Stimulated activated CD8-positive, alpha-beta memory T cell treated with anti-CD3 and anti-CD28 coated beads, Interleukin-12 subunit alpha, Interleukin-12 subunit beta, amount 100 ng/mL, for 1 hour (primary cell): ENCODE results near the gene PRM3.

Experiments used
- DNase-seq: peaks from one replicate; pipeline ENCODE4 v3.0.0-alpha.2; 2020; ENCODE audit warnings: low read depth

Gene PRM3

DNA sequence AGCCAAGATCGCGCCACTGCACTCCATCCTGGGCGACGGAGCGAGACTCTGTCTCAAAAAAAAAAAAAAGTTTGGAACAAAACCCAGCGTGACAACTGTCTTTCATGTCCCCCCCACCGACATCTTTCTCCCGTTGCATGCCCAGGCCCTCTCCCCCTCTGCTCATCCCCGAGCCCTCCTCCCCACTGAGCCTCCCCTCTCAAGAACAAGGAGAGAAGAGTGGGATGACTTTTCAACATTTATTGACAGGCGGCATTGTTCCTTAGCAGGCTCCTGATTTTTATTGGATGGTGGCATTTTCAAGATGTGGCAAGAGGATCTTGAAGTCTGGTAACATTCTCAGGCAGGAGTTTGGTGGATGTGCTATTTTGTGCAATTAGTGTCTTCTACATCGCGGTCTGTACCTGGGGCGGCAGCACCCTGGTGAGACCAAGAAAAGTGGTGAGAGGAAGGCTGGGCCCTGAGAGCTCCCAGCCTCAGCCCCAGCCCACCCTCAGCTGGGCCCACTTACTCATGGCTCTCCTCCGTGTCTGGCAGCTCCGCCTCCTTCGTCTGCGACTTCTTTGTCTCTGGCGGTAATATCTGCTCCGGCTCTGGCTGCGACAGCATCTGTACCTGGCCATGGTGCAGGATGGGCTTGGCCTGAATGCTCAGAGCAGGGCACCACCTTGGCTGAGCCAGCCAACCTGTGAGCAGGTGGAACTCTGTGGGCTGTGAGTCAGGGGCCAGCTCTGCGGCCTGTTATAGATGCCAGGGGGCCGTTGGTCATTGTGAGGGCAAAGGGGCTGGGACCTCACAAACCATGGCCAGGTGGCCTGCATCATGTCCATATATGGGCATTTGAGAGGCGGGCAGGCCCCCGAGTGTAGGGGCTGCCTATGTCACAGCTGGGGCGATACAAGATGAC is 7.4 kb upstream of the PRM3 start, which contains the start of gene PRM1:
Gene PRM1, minus strand, starts transcription at position 715 of the 907 bp plus-strand sequence. Its CDS starts 92 bp downstream, at position 623.
- no peak for DNase-seq

DNA sequence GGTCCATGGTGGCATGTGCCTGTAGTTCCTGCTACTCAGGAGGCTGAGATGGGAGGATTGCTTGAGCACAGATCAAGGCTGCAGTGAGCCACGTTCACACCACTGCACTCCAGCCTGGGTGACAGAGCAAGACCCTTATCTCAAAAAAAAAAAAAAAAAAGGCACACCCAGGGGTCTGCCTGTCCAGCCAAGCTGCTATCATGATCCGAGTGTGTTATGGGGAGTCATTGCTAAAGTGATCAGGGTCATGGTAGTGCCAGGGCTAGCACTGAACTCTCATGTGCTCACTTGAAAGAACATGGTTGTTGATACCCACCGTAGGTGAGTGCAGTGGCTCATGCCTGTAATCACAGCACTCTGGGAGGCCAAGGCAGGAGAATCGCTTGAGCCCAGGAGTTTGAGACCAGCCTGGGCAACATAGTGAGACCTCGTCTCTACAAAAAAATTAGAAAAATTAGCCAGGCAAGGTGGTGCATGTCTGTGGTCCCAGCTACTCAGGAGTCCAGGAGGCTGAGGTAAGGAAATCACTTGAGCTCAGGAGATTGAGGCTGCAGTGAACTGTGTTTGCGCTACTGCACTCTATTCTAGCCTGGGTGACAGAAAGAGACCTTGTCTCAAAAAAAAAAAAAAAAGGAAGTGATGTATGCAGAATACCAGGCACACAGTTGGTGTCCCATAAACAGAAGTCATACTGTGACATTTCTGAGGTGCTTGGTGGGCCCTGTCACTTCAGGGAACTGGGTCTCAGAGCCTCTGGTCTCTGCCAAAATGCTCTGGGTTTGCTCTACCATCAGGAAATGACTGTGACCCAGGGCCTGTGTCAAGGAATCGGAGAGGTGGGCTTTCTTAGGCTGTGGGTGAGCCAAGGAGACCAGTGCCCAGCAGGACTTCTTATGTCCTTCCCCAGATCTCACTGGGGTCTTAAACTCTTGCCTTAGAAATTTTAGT is 5.5 kb upstream of the PRM3 start:
- no peak for DNase-seq

DNA sequence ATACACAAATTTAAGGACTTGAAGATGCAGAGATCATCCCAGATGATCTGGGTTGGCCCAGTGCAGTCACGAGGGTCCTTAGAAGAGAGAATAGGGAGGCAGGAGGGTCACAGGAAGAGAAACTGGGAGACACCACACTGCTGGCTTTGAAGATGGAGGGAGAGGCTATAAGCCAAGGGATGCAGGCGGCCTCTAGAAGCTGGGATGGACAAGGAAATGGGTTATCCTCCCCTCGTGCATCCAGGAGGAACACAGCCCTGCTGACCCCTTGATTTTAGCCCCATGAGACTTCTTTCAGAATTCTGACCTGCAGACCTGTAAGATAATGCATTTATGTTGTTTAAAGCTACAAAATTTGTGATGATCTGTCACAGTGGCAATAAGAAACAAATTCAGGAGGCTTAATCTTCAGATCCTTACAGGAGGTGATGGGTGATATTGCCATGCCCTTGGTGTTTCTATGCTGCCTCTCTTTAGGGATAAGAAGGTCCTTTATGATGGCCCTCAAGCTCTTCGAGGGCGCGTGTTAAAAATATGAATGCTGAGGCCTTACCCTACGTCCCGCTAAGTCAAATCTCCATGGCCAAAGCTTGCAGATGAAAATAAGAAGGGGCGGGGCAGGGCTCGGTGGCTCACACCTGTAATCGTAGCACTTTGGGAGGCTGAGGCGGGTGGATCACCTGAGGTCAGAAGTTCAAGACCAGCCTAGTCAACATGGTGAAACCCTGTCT is 4.3 kb upstream of the PRM3 start:
- DNase-seq: no peak

DNA sequence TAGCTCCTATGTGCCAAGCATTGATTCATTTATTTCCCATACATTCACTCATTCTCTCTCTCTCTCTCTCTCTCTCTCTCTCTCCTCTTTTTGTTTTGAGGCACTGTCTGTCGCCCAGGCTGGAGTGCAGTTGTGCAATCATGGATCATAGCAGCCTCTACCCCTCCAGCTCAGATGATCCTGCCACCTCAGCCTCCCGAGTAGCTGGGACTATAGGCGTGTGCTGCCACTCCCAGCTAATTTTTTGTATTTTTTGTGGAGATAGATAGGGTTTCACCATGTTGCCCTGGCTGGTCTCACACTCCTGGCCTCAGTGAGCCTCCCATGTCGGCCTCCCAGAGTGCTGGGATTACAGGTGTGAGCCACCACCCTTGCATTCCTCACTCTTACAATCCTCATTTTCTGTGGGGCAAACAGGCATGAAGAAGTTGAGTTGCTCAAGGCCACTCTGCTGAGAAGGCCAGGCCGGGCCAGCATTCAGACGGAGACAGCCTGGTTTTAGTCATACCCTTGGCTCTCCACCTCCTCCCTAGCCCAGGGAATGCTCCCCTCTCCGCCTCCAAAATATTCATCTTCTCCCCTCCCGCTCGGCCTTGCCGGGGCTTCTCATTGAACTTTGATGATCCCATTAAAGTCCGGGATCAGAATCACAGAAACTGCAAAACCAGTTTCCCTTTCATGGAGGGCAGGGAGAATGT is 3.6 kb upstream of the PRM3 start:
- DNase-seq: no peak

DNA sequence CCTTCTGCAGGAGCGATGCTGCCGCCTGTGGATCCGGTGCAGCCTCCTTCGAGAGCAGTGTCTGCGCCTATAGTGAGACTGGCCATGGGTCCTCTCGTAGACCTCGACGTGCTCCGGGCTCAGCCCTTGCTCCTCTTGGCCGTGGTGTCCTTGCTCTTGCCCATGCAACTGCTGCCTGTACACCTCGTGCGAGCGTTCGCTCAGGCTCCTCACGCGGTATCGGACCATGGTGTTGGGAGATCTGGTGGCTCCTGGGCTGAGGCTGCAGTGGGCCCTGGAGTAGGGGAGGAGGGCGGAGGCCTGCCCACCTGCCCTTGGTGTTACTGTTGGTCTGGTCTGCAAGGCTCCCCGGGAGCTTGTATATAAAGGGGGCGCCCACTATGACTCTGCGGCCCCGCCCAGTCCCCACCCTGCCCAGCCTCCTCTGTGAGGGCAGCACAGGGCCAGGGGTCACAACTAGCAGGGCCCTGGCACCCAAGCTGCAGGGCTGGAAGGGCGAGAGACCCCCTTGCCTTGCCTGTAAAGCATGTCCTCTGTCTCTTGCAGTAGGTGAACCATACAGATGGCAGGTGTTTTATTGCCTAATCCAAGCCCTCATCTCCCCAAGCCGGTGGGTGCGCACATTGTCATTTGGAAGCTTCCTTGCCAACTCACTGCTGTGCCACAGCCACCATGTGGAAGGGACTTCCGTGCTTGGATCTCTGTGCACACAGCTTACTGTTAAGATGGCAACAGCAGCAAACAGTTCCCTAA is 2.9 kb upstream of the PRM3 start, which contains the start of gene PRM2:
Gene PRM2, minus strand, starts transcription at position 338 of the 753 bp plus-strand sequence. Its CDS starts 110 bp downstream, at position 228.
- DNase-seq: no peak

DNA sequence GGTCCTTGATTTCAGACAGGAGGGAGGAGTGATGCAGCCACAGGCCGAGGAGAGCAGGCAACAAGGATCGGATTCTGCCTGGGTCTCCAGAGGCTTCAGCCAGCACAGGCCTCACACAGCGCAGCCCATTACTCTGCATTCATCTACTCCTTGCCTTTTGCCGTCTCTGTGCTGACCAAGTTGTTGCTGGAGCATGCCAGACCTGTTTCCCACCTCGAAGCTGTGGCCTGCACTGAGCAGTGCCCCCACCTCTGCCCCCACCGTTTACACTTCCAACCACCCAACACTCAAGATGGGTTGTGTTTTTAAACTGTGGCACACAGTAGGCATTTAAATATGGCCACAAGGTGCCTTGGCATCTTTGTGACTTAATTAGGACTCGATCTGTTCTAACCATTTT is 1.5 kb upstream of the PRM3 start:
- no peak for DNase-seq

DNA sequence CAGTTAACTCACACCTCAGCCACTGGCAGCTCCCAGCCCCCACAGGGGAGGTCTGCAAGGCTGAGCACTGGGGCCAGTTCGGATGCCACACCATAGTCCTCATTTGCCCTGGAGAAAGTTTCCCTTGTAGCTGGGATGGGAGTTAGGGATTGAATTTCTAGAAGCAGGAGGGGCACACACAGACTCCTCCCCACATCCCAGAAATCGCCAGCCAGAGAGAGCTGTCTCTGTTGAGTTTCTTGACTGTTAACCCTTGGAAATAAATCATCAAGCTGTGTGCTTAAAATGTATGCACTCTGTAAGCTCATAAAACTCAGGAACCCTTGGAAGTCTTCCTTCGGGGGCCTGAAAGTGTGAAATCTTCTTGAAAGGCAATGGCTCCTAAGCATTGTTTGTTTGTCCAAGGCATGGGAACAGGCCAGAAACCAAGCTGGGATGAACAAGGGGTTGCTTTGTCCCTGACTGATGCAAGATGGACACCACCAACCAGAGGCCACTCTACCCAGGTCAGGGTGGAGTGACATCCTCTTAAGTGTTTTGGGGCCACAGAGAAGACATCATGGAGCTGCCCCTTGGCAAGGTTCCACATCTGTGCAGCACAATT is 394 bp upstream of the PRM3 start:
- DNase-seq: no peak

DNA sequence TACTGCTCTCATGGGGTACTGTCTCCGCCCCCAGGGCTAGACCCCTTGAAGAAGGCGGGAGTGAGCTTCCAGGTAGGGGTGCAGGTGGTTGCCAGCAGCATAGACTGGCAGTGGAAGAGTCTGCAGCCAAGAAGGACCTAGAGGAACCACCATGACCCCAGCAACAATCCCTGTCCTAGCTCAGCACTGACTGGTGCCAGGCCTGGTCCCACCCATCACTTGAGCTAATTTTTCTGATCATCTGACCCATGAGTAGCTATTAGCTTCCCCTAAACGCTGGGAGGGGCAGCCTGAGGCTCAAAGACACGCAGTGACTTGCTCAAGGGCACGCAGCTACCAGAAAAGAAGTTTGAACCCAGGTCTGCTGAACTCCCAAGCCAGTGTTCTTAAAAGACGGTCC is 945 bp downstream of the PRM3 start:
- no peak for DNase-seq

DNA sequence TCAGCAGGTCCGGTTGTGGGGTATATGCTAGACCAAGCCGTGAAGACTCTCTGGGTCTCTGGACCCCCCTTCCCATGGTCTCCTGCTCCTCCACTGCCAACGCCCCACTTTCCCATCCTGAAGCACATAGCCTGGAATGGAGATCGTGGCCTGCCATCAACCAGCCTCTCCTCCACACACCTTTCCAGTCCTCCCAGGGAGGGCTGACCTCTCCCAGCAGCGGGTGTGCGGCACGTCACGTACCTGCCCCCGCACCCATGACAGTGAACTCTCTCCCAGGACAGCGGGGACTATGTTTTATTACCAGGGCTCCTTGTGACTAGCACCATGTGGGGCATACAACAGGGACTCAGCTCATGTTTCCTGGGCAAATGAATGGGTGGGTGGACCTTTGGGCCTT is 1.8 kb downstream of the PRM3 start:
- no peak for DNase-seq

DNA sequence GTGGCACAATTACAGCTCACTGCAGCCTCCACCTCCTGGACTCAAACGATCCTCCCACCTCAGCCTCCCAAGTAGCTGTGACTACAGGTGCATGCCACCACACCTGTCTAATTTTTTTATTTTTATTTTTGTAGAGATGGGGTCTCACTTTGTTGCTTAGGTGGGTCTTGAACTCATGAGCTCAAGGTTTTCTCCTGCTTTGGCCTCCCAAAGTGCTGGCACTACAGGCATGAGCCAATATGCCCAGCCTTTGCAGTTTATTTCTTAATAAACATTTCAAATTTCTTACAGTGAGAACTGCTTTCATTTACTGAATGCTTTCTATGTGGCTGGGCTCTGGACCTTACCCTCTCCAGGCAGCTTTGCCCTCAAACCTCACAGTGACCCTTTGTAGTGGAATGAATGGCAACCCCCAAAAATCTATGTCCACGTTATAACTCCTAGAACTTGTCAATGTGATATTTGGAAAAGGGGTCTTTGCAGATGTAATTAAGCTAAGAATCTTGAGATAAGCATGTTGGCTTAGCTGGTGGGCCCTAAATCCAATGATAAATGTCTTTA is 2.7 kb downstream of the PRM3 start:
- DNase-seq: no peak

DNA sequence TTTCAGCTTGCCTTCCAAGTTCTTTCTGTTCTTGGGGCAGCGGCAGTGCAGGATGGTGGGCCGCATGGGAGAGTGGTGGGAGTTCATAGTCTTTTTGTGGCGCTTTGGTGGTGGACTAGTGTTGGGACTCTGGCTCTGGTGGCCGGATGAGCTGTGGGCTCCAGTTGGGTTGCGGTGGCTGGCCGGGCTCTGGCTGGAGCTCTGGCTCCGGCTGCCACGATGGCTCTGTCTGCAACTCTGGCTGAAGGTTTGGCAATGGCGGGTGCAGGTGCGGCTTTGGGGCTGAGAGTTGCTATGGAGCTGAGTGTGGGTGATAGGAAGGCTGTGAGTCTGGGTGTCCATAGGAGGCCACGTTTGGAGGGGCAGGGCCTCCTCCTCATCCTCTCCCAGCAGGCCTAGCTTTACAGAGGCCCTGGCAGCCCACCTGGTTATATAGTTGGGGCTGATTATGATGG is 4.5 kb downstream of the PRM3 start, which contains the start of gene TNP2:
Gene TNP2, minus strand, starts transcription at position 405 of the 455 bp plus-strand sequence. Its CDS starts 63 bp downstream, at position 342.
- no peak for DNase-seq

DNA sequence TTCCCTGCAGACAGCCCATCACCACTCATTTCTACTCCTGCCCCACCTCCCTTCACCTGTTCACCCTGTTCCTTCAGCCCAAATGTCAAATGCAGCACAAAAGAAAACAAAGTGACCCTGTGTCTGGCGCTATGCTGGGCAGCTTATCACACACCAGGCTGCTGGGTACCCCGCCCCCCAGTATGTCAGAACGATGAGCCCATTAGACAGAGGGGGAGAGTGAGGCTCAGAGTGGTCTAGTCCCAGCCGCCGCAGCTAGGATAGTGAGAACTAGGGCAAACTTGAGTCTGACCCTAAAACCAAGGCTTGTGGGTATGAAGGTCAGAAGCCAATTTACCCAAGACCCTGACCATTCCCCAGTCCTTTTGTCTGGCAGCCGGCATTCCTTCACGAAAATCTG is 8.3 kb downstream of the PRM3 start:
- no peak for DNase-seq

DNA sequence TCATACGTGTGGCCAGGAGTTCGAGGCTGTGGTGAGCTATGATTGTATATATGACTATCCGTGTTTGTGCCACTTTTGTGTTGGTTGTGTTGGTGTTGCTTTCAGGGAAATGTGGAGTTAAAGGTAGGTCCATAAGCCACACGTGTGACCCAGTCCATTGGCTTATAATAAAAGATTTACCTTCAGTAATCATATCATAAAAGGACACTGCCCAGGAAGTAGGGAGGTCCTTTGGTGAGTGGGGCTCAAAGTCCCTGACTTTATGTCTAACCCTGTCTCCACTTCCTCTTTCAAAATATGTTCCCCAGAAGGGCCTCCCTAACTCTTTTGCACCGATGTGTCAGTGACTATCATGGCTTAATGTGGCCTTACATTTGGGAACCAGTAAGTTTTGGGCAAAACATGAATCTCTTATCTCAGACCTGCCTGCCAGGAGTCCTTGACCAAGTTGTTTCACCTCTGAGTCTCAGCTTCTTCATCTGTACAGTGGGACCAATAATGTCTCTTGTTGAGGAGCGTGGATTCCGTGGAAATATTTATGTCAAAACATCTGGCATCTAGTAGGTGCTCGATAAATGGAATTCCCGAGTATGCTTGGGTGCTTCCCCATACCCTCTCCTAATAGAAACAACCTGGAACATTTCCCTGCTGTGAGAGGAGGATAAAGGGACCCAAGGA is 9.1 kb downstream of the PRM3 start:
- no peak for DNase-seq

DNA sequence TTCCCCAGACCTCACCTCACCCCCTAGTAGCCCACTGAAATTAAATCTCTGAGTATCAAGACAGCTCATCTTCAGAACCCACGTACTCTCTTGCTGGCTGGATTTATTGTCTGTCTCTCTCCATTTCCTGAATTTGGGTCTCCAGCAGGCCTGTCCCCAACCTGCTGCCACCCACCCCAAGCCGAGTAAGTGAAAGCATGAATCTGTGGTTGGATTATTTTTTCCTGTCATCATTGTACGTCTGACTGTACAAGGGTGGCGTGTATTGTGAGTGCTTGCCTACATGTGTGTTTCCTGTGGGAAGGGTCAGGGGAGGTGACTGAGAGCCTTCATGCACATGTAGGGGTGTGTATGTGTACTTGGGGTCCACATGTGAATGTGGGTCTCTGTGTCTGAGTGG is 9.7 kb downstream of the PRM3 start:
- no peak for DNase-seq

DNA sequence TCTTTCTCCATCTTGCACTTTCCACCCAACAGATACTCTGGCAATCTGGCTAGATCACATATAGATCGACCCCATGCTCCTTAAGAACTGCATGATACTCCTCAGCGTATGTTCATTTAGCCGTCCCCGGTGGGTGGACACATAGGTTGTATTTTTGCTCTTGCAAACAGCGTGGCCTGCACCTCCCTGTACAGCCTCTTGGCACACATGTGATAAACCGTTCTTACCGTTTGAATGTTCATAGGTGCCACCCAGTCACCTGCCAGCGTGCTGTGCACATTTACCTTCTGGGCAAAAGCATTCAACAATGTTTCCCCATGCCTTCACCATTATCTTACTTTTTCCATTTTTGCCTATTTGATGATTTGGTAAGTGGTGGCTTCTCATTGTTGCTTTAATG is 10.5 kb downstream of the PRM3 start:
- DNase-seq: no peak

DNA sequence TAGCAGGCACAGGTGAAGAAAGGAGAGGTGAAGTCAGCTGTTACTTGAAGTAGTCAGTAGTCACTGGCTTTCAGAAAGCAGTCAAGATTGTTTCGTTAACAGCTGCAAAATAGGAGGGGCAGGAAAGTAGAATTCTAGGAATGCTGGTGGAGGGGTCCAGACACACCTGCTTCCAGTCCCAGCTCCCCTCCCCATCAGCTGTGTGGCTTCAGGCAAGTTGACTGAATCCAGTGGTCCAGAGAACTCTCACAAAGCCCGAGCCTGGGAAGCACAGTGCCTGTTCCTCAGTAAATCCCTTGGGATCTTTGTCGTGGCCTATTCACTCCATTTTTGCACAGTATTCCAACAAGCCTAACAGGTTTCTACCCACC is 12.8 kb downstream of the PRM3 start:
- DNase-seq: no peak

DNA sequence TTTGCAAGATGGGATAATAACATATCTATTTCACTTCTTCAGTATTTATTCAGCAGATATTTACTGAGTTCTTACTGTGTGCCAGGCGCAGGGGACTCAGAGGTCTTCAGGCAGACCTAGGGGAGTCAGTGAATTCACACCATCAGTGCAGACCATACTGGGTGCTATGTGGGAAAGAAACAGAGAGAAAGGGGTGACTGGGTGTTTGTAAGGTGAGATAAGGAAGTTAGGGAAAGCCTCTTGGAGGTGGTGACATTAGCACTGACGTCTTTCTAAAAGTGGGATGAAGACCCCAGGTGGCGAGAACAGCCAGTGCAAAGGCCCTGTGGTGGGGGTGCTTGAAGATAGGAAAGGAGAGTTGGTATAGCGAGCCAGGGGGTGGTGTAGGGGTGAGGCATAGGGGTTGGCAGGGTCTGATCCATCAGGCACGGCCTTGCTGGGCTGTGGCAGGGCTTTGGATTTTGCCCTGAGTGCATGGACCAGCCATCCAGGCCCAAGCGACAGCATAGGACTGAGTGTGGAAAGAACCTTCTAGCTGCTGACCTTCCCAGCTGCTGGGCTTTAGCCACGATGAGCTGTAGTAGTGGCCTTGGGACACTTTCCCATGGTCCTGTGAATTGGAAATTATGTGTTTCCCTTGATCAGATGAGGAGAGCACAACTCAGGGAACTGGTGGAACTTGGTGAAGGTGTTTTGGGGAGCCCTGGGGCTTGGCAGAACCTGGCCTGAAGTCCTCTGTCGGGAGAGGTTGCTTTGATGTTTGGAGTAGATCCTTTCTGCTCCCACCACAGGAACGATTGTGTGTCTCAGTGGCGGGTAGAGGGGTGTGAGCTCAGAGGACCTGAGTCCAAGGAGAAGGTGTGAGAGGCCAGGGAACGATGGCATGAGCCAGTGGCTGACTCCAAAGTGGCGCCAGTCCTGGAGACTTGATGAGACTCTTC is 13.5 kb downstream of the PRM3 start:
- DNase-seq: no peak
